Body of pancreas (tissue), 4 donors: Measurements from ENCODE around the gene PLEKHG3.

ENCODE experiments used
- POLR2A ChIP-seq, 3 donors: fragments of 450-650 bp; IDR thresholded peaks; one replicate each; pipeline ENCODE4 v1.6.1; 2016; ENCODE audit warnings: antibody characterized with exemption in 3 of 3, mild to moderate bottlenecking in 2 of 3
- TF ChIP-seq, protein P1 (sequence below), 7 experiments: fragments of 450-650 bp in 4 of 7; fragments of 200-600 bp in 3 of 7; sonication (generic) in 3 of 7; IDR thresholded peaks; one replicate each; pipeline ENCODE4 v1.5.1; 2016 to 2019; ENCODE audit warnings: antibody characterized with exemption in 7 of 7

- TF ChIP-seq POLR2A (IDR thresholded peaks at IDR 0.05) = no peak
- TF ChIP-seq, protein P1, sequence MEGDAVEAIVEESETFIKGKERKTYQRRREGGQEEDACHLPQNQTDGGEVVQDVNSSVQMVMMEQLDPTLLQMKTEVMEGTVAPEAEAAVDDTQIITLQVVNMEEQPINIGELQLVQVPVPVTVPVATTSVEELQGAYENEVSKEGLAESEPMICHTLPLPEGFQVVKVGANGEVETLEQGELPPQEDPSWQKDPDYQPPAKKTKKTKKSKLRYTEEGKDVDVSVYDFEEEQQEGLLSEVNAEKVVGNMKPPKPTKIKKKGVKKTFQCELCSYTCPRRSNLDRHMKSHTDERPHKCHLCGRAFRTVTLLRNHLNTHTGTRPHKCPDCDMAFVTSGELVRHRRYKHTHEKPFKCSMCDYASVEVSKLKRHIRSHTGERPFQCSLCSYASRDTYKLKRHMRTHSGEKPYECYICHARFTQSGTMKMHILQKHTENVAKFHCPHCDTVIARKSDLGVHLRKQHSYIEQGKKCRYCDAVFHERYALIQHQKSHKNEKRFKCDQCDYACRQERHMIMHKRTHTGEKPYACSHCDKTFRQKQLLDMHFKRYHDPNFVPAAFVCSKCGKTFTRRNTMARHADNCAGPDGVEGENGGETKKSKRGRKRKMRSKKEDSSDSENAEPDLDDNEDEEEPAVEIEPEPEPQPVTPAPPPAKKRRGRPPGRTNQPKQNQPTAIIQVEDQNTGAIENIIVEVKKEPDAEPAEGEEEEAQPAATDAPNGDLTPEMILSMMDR (IDR thresholded peaks at IDR 0.05) = no peak
Measured at GRCh38 chr14:64753374-64753773, 49.1 kb downstream of the PLEKHG3 start.
